Endometrium (tissue), 2 donors: ENCODE measurements around the gene PXDC1.
"Not testable (repeated sequence)": the region's sequence is repeated elsewhere in the genome, so short reads cannot be mapped to it uniquely, and the experiment has no call there.

Source experiments
- FAIRE-seq: peaks from 2 replicates; lab custom pipeline; 2012; peaks lifted over from hg19 to GRCh38; lab: Jason Lieb, UNC
- donor health status: control.
- donor health status: control.

Gene PXDC1

DNA sequence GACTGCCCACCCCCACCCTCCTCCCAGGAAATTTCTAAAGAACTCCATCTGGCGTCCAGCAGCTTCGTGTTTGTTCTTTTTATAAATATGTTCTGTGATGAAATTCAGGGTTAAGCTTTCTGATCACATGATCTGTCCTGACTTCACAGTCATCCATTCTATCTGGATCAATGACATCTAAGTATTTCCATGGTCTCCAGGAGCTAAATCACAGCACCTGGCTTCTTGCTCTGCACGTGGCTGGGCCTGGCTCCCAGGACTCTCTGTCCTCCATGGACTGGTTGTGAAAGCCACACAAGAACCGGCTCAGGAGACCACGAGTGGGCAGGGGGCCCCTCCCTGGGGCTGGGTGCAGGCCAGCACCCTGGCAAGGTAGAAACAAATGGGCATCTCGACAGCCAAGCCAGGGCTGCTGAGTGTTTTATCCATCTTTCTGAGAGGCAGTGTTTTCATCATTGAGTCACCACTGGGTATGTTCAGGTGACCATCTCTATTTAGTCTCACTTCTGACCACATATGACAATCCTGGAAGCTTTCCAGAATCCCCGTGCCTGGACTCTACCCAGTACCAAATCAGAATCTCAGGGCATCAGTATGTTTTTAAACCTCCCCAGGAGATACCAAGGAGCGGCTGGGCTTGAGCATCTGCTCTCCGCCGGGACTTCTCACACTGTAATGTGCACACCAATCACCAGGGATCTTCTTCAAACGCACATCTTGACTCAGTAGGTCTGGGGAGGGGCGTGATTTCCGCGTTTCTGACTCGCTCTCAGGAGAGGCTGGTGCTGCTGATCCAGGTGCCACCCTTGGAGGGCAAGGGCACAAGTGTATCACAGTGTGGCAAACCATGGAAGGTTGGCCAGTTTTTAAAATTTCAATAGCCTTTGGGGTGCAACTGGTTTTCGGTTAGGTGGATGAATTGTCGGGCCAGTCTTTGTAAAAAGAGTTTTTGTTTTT, 31.6 kb upstream of the PXDC1 start:
- no peak for FAIRE-seq

DNA sequence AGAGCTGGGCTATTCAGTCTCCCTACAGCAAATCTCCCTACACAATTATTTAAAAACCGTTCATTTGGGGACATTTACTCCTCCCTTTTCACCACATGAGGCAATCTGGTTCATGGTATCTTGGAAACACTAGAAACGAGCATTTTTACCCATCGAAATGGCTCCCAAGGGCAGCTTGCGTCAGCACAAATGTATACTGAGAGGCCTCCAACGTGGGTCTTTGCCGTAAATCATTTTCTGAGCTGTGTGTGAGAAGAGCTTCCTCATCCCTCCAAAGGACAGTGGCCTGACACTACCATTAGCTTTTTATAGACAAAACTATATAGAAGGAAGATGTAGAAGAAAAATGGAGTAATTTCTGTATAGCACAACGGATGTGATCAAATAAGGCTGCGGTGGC, 30.0 kb upstream of the PXDC1 start:
- no peak for FAIRE-seq

DNA sequence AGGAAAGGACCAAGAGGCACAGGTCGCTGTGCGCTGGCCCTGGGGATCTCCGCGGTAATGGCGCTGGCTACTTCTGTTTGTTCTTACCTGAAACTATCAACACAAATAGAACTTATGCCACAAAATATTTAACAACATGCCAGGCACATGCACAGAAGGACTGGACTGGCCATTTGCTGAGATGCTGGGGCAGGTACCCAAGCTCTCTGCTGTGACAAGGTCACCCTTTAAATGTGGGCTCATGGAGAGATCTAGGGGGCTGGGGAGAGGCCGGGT, 28.0 kb upstream of the PXDC1 start:
- no peak for FAIRE-seq

DNA sequence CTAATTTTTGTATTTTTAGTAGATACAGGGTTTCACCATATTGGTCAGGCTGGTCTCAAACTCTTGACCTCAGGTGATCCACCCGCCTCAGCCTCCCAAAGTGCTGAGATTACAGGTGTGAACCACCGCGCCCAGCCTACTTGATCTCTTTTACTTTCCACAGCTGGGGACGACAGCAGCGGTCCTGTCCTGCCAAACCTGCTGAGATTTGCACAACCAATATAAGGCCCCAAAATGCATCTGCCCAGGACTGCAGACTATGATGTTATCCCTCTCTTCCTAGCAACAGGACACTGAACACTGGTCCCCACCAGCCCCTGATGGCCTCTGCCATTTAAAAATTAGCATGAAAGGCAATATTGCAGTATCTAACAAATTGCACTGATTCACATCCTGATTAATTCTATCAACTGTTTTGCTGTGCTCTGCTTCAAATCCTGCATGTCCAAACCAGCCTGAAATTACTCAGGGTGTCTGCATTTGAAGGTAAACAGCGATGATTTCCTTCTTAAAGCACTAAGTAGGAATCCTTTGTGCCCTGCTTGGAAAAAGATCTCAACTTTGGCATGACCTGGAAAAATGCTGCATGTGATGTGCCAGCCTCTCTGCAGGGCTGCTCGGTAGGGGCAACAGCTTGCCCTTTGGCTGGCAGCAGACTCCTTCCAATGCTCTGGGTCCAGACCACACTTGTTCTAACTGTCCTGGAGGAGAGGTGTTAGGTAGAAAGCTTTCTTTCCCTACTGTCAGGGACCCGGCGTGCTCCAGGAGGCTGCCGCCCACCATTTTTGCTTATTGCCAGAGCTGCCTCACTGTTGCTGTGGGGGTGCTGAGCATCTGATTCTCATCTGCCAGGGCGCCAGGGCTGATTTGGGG, 27.4 kb upstream of the PXDC1 start:
- no peak for FAIRE-seq

DNA sequence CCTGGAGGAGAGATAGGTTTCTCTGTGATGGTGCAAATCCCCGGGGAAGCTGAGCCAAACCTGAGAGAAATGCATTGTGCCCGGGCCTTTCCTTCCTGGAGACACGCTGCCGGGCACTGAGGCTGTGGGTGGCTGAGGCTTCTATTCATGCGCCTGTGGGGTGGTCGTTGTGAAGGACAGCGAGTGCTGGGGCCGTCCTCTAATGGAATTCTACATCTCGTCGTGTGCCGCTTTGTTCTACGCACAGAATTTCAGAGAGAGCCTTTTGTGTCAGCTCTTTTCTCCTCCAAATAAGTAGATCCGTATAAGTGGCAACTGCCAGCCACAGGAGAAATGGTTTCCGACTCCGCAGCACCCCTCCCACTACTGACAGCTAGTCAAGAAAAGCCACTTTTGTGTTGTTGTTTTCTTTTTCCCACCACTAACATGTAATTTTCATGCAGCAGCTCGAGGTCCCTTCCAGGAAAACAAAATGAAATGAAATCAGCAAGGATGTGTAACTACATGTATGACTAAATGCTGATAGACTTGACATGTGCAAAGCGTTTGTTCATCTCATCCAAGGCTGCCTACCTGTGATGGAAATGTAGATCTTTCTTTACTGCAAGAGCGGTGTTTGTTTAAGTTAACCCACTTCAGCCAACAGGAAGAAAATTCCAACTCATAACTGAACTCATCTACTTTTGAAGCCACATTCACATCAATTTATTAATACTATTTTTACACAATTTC, 26.4 kb upstream of the PXDC1 start:
- FAIRE-seq, result no peak

DNA sequence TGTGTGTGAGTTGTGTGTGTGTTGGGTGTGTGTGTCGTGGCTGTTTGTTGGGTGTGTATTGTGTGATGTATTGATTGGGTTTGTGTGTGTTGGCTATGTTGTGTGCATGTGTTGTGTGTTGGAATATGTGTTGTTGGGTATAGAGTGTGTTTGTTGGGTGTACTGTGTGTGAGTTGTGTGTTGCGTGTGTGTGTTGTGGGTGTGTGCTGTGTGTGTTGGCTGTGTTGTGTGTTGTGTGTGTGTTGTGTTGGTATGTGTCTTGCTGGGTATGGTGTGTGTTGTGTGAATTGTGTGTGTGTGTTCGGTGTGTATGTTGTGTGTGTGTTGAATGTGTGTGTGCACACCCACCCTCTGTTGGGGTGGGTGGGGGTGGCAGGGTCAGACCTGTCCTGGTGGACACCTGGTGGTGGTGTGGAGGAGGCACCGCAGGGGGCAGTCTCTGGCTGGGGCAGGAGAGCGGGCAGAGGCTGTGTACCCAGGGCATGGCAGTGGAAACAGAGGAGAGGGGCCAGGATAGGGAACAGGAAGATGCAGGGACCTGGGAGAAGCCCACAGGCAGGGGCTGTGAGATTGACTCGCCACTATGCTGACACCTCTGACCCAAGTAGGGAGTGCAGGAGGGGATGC, 25.5 kb upstream of the PXDC1 start:
- FAIRE-seq, result no peak

DNA sequence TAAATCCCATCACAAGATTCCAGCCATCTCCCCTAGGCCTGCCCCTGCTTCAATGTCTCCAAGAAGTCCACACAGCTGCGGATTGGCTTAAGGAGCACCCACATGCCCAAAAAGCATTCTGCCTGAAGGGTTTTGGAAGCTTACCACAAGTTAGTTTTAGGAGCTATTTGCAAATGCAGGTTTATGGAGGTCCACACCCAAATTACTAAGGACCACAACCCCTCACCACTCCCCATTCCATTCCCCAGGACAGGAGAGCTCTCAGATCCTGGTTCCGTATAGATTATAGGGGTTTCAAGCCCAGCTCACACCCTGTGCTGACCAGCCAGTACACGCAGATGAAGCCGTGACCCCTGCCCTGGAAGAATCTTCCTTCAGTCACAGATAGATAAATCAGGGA, 24.3 kb upstream of the PXDC1 start:
- no peak for FAIRE-seq

DNA sequence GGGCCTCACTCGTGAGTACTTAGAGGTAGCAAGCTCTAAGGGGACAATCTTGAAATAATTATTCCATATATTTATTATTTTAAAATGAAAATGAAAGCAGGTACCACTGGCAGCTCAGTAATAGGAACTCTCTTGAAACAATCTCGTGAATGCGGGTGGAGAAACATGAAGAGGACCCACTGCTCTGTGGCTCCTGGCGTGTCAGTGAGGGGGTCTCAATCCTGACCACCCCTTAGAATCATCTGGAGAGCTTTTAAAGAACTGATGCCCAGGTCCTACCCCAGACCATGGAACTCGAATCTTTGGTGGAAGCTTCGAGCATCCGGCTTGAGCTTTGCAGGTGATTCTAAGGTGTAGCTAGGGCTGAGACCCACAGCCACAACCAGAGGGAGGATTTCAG, 23.9 kb upstream of the PXDC1 start:
- FAIRE-seq, result no peak

DNA sequence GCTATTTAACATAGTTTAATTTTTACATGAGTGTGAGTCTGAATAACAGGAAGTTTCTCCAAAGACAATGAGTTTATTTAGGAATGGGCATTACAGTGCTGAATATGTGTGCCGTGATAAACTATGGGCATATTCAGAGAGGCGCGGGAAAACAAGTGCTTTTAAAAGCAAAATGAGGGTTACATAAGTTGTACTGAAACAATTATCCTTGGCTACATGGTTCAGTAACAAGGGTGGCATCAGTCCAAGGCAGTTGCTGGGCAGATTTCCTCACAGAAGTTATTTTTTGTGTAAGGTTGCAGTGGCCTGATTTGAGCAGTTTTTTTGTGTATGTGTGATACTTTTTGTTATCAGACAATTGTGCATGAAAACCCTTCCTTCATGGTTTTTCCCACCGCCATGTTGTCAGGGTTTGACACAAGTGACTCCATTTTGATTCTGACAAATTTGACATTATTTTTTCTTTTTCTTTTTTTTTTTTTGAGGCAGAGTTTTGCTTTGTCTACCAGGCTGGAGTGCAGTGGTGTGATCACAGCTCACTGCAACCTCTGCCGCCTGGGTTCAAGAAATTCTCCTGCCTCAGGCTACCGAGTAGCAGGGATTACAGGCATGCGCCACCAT, 22.3 kb upstream of the PXDC1 start:
- FAIRE-seq, result no peak

DNA sequence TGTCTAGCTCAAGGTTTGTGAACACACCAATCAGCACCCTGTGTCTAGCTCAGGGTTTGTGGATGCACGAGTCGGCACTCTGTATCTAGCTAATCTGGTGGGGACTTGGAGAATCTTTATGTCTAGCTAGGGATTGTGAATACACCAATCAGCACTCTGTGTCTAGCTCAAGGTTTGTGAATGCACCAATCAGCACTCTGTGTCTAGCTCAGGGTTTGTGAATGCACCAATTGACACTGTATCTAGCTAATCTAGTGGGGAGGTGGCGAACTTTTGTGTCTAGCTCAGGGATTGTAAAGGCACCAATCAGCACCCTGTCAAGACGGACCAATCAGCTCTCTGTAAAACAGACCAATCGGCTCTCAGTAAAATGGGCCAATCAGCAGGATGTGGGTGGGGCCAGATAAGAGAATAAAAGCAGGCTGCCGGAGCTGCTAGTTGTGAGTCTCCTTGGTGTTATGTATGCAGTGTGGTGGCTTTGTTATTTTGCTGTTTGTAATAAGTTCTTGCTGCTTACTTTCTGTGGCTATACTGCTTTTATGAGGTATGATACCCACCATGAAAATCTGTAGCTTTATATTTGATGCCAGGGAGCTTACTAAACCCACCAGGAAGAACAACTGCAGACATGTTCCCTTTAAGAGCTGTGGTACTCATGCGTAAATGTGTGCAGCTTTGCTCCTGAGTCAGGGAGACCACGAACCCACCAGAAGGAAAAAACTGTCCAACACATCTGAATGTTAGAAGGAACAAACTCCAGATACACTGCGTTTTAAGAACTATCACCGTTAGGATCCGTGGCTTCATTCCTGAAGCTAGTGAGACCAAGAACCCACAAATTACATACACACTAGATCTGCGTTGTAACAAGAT, 20.9 kb upstream of the PXDC1 start:
- FAIRE-seq, result not testable (repeated sequence)

DNA sequence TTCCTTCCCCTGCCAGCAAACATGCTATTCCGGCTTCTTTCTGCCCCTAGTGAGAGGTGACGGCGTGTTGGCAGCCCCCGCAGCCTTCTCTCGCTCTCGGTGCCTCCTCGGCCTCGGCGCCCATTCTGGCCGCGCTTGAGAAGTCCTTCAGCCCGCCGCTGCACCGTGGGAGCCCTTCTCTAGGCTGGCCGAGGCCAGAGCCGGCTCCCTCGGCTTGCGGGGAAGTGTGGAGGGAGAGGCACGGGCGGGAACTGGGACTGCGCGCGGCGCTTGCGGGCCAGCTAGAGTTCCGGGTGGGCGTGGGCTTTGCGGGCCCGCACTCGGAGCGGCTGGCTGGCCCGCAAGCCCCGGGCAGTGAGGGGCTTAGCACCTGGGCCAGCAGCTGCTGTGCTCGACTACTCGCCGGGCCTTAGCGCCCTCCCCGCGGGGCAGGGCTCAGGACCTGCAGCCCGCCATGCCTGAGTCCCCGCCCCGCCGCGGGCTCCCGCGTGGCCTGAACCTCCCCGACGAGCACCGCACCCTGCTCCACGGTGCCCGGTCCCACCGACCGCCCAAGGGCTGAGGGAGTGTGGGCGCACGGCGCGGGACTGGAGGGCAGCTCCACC, 20.0 kb upstream of the PXDC1 start:
- FAIRE-seq, result no peak

DNA sequence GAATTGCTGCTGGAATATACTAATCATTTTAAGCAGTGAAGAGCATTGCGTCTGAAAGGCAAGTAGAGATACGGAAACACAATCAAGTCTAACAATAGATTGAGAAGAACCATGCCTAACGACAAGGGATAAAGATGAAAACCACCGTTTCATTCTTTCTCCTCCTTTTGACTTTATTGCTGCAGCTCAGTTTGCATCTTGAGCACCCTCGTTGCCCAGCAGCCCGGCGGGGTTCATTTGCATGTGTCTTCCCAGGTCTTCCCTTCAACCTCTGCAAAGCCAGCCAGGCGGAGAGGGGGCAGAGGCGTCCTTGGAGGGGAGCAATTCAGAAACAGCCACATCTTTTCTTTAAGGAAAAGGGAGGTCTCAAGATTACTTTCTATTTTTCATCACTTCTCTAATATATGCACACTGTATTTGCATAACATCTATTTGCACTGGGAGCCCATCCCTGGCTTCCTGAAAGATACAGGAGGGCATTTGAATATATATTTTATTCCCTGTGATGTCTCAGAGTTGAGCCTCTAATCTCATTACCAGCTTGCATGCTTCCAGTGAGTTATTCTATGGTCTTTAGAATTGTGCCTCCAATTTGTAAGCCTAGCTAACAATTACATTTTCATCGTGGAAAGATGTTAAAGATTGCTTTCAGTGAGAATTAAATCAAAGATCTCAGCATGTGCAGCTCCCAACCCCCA, 18.7 kb upstream of the PXDC1 start:
- no peak for FAIRE-seq

DNA sequence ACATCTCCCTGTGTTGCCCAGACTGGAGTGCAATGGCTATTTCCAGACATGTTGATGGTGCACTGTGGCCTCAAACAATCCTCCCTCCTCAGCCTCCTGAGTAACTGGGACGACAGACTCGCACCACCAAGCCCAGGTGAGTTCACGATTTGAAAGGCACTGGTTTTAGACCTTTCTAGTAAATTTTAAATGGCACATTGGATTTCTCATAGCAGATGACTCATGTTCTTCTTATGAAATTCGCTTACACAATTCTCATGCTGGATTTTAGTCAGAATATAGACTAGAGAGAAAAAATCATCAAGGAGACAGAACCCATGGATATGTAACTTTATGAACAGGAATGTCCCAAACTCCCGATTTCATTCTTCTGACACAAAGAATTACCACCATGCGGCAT, 18.1 kb upstream of the PXDC1 start:
- no peak for FAIRE-seq

DNA sequence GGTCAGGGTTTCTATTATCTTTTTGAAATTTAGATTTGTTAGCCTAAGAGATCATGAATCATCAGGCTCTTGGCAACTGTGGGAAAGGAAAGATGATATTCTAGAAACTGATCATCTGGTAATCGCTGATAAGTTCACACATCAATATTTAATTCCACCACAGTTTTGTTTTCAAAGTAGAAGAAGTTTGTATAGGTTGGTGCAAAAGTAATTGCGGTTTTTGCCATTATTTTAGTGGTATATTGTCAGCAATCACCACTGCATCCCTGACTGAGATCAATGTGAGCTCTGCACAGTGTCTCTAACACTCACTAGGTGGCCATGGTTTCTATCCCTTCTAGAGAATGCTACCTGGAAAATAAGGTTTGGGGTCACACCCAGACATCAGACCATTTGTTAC, 17.0 kb upstream of the PXDC1 start:
- no peak for FAIRE-seq

DNA sequence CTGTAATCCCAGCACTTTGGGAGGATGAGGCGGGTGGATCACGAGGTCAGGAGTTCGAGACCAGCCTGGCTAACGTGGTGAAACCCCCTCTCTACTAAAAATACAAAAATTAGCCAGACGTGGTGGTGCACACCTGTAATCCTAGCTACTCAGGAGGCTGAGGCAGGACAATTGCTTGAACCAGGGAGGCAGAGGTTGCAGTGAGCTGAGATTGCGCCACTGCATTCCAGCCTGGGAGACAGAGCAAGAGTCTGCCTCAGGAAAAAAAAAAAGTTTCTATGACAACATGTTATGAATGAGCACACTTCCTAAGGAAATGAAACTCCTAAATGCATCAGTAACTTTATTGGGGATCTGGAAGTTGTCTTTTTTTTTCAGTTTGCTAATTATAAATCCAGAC, 16.0 kb upstream of the PXDC1 start:
- FAIRE-seq, result not testable (repeated sequence)

DNA sequence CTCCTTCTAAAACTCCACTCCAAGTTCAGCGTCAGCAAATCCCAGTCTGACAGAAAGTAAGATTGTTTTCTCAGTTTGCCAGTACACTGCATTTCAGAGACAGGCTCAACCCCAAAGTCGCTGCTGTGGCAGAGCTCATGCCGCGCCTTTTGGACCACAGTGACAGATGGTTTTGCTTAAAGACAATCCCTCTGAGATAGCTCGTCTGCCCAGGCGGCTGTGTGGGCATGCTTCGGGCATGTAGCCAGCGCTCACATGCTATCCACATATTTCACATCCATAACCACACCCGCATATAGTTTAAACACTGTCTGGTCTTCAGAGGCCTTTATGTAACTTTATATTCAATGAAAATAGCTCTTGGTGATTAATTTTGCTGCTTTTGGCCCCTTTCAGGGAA, 14.7 kb upstream of the PXDC1 start:
- no peak for FAIRE-seq

DNA sequence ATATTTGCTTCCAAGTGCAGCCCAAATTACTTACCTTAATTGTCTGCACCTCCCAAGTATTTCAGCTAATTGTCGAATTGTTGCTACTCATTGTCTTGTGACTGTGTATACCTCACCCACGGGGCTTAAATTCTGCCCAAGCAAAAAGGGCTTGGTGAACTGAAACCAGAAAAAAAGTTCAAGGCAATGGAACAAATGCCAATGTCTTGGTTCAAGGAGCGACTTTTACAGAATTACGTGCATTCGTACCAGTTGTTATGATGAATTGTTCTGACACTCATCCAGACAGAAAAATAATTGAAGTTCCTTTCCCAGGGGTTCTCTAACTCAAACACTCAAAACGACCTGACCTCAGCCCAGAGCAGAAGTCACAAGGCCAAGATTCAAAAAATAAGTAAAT, 13.9 kb upstream of the PXDC1 start:
- FAIRE-seq, result no peak

DNA sequence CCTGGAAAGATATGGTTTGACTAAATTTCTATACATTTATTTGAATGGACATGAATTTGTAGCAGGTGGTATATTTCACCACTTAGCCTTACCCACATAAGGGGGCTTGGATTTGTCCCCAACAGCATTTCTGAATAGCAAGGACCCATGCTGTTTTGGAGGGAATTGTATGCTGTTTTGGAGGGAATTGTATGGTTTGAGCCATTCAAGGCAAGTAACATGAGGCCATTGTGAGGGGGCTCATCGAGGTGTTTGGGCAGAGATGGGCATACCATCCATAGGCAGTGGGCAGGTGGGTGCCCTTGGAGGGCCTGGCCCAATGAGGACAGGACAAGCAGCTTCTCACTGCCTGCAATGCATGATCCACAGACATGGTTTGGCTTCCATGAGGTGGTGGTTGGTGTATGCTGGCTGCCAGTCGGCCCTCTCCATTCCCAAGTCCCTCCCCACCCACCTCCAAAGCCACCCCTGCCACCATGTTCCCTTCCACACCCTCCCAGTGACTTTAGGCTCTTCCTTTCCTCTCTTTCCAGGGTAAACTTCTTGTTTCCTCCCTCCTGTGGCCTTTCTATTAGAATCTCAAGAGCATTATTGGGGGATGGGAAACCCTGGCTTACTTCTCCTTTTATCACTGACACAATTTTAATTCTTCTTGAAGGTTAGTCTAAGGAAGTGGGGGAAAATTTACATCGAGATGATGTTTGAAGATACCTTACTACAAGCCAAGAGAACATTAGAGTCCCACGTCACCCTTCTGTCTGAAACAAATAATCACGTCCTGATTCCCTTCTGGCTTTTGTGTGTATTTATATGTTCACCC, 13.2 kb upstream of the PXDC1 start:
- no peak for FAIRE-seq

DNA sequence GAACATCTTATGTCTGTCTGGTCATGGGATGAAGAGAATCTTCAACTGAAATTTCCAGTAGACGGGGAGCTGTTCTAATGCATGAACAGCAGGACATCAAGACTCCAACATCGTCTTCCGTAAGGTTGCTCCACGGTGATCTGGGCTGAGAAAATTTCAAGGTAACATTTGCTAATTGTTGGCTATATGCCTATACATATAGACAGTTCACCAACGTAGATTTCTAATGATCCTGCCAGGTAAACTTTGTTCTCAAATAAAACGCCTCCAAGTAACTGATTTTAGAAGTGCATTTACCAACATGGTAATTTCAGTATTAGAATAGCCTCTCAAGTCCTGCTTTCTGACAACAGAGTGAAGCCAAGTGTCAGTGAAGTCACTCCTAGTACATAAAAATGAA, 11.3 kb upstream of the PXDC1 start:
- no peak for FAIRE-seq
